Natural killer cell (primary cell): ENCODE data around the gene EPHA7. TPM values are rescaled to one million over a fixed set of nuclear protein-coding genes. Genes with fewer than 3 reads are reported as not detected.

Source experiments
- ATAC-seq, 3 donors: fragments of 150-1000 bp in 2 of 3; fragments of 200-7000 bp in 1 of 3; cut with Tn5 transposase; 1 replicate in 1 of 3; 2 replicates in 2 of 3; pipeline ENCODE4 v1.10.0; 2021; ENCODE audit warnings: mild to moderate bottlenecking in 2 of 3, moderate library complexity in 2 of 3
- DNase-seq, 2 donors: peaks; one replicate each; pipeline versions ENCODE4 v3.0.0 to v3.0.0-alpha.2; 2013 to 2021; ENCODE audit warnings: mixed read lengths in 1 of 2
- H3K27ac ChIP-seq: one replicate; pipeline ENCODE4 v1.5.1; 2013; ENCODE audit warnings: mild to moderate bottlenecking, low read length
- H3K27me3 ChIP-seq: one replicate; pipeline ENCODE4 v1.6.1; 2013; ENCODE audit warnings: low read length; ENCODE audit not compliant: control insufficient read depth, insufficient read depth
- H3K36me3 ChIP-seq: one replicate; pipeline ENCODE4 v1.6.1; 2013; ENCODE audit warnings: low read length; ENCODE audit not compliant: control insufficient read depth, insufficient read depth
- H3K4me1 ChIP-seq: one replicate; pipeline ENCODE4 v1.6.1; 2013; ENCODE audit warnings: low read length; ENCODE audit not compliant: control insufficient read depth, insufficient read depth
- H3K4me3 ChIP-seq: one replicate; pipeline ENCODE4 v1.5.1; 2013; ENCODE audit warnings: low read length
- H3K9me3 ChIP-seq: one replicate; pipeline ENCODE4 v1.6.1; 2013; ENCODE audit warnings: low read length; ENCODE audit not compliant: control insufficient read depth, insufficient read depth
- H3K27ac Mint-ChIP-seq, 2 donors: one replicate each; pipeline ENCODE4 v1.8.0; 2022; ENCODE audit warnings: mild to moderate bottlenecking in 2 of 2, mixed read lengths in 2 of 2, moderate library complexity in 1 of 2
- H3K27me3 Mint-ChIP-seq, 2 donors: one replicate each; pipeline ENCODE4 v1.8.0; 2022; ENCODE audit warnings: low read depth in 2 of 2, mixed read lengths in 2 of 2
- H3K36me3 Mint-ChIP-seq: one replicate; pipeline ENCODE4 v1.8.0; 2022; ENCODE audit warnings: mixed read lengths
- H3K4me1 Mint-ChIP-seq, 2 donors: one replicate each; pipeline ENCODE4 v1.8.0; 2022; ENCODE audit warnings: mixed read lengths in 2 of 2
- H3K4me3 Mint-ChIP-seq: one replicate; pipeline ENCODE4 v1.8.0; 2022; ENCODE audit warnings: mild to moderate bottlenecking, moderate library complexity, mixed read lengths
- H3K9me3 Mint-ChIP-seq, 2 donors: one replicate each; pipeline ENCODE4 v1.8.0; 2022; ENCODE audit warnings: mixed read lengths in 2 of 2
- CTCF ChIP-seq: fragments of 200-600 bp; IDR thresholded peaks from one replicate; pipeline ENCODE4 v1.8.0; 2022; ENCODE audit warnings: antibody characterized with exemption
- WGBS: methylation state at CpG from one replicate; pipeline ENCODE4 v1.1.7; 2013; ENCODE audit warnings: missing lambda C conversion rate; ENCODE audit not compliant: insufficient coverage; 5-methylcytosine and 5-hydroxymethylcytosine counted together
- intact Hi-C: fragments of 100-400 bp; cut with micrococcal nuclease; formaldehyde crosslinking; loops from one replicate; pipeline ENCODE4 v1.14.2; 2022
- total RNA-seq, 4 donors: library from RNA; stranded (reverse); fragments of 120-200 nt in 1 of 4; gene quantifications; one replicate each; pipeline versions ENCODE4 v1.2.3 to v1.2.4, GENCODE V29; 2013 to 2022

The EPHA7 gene
- total RNA-seq, 3 donors from 2014 or later (not counting 1 experiment from before 2014, with no cell fraction given): not detected

- DNase-seq: no peak
- Mint-ChIP-seq H3K27me3 (no peaks in the 10 kb centered on the region), H3K36me3 (no peaks in the 10 kb centered on the region), H3K4me3 (no peak overlapping the region), H3K4me1 (no peaks in the 10 kb centered on the region), H3K9me3 (peaks cover 2 to 8% of the 10 kb centered on the region in 2 donors), H3K27ac (no peak overlapping the region)
- WGBS: no CpG with 5 or more reads among the region's 1 CpG
- intact Hi-C loops: no loop called here
- Histone ChIP-seq H3K9me3 (no peaks in the 10 kb centered on the region), H3K36me3 (no peaks in the 10 kb centered on the region), H3K4me1 (no peaks in the 10 kb centered on the region), H3K4me3 (no peak overlapping the region), H3K27ac (no peak overlapping the region), H3K27me3 (no peaks in the 10 kb centered on the region)
- TF ChIP-seq CTCF: no peak
- ATAC-seq: no peak
These were observed 26.6 kb downstream of the EPHA7 start for GRCh38 chr6:93392797-93393196.

- DNase-seq (no peak), ATAC-seq (no peak)
- Mint-ChIP-seq H3K27ac (no peak overlapping the region), H3K4me1 (no peaks in the 10 kb centered on the region), H3K27me3 (no peaks in the 10 kb centered on the region), H3K9me3 (peaks cover 10 to 12% of the 10 kb centered on the region in 2 donors), H3K4me3 (no peak overlapping the region), H3K36me3 (no peaks in the 10 kb centered on the region)
- Histone ChIP-seq H3K36me3 (no peaks in the 10 kb centered on the region), H3K4me3 (no peak overlapping the region), H3K27me3 (no peaks in the 10 kb centered on the region), H3K9me3 (no peaks in the 10 kb centered on the region), H3K27ac (no peak overlapping the region), H3K4me1 (no peaks in the 10 kb centered on the region)
- no peak for TF ChIP-seq CTCF
- intact Hi-C loops: no loop called here
- WGBS: 64% methylated on average over 4 of the region's 5 CpGs
These were observed 27.4 kb downstream of the EPHA7 start for GRCh38 chr6:93391965-93392364.

GRCh38 chr6:93389192-93389591, 30.2 kb downstream of the EPHA7 start:
- H3K9me3 Mint-ChIP-seq: peaks cover 11 to 13% of the 10 kb centered on the region in 2 donors
- Histone ChIP-seq H3K27me3 (no peaks in the 10 kb centered on the region), H3K9me3 (no peaks in the 10 kb centered on the region), H3K4me1 (no peaks in the 10 kb centered on the region), H3K36me3 (no peaks in the 10 kb centered on the region), H3K4me3 (no peak overlapping the region), H3K27ac (no peak overlapping the region)
- intact Hi-C loops: no loop called here
- no peaks in the 10 kb centered on the region for H3K27me3 Mint-ChIP-seq
- ATAC-seq: no peak
- DNase-seq: no peak
- TF ChIP-seq CTCF: no peak
- H3K4me1 Mint-ChIP-seq: no peaks in the 10 kb centered on the region
- WGBS: no CpG with 5 or more reads among the region's 4 CpGs
- H3K27ac Mint-ChIP-seq: no peak overlapping the region
- no peaks in the 10 kb centered on the region for H3K36me3 Mint-ChIP-seq
- no peak overlapping the region for H3K4me3 Mint-ChIP-seq

- Histone ChIP-seq H3K4me3 (no peak overlapping the region), H3K36me3 (no peaks in the 10 kb centered on the region), H3K9me3 (no peaks in the 10 kb centered on the region), H3K4me1 (no peaks in the 10 kb centered on the region), H3K27ac (no peak overlapping the region), H3K27me3 (no peaks in the 10 kb centered on the region)
- Mint-ChIP-seq H3K4me1 (no peaks in the 10 kb centered on the region), H3K27ac (no peak overlapping the region), H3K4me3 (no peak overlapping the region), H3K27me3 (no peaks in the 10 kb centered on the region), H3K36me3 (no peaks in the 10 kb centered on the region), H3K9me3 (peaks cover 12 to 13% of the 10 kb centered on the region in 2 donors)
- no CpG with 5 or more reads among the region's 1 CpG for WGBS
- intact Hi-C loops: no loop called here
- no peak for DNase-seq
- no peak for ATAC-seq
- TF ChIP-seq CTCF: no peak
These were observed 31.3 kb downstream of the EPHA7 start for GRCh38 chr6:93388070-93388469.
